KG1 (cell line): Measurements from ENCODE around the gene TRA2B.

Source experiments
- DNase-seq: peaks from one replicate; lab custom pipeline; 2025; lab: John Stamatoyannopoulos, UW

The TRA2B gene

DNA sequence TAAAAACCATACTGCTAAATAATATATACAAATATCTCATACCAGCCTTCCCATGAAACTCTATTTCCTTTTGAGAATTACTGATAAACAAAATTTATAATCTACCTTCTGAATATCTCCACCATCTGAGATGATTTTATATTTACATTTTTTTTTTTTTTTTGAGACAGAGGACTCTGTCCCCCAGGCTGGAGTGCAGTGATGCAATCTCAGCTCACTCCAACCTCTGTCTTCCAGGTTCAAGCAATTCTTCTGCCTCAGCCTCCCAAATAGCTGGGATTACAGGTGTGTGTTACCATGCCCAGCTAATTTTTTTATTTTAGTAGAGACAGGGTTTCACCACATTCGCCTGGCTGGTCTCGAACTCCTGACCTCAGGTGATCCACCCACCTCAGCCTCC lies 70.2 kb downstream of the TRA2B start:
- no peak for DNase-seq

DNA sequence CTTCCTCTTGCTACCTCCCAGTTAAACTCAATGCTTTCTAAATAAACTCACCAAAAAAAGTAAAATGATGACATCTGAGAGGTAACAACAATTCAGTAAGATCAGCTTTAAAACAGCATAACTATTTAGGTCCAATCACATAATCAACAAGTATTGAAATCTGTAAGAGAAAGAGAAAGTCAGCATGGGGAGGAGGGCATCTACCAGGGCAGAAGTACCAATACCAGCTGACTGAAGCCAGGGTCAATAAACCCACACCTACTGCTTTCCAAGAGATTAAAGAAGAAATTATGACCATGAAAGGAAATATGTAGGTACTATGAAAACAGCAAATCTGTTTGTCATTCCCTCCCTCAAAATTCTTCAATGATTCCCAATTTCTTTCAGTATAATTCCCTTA lies 70.8 kb downstream of the TRA2B start:
- no peak for DNase-seq

DNA sequence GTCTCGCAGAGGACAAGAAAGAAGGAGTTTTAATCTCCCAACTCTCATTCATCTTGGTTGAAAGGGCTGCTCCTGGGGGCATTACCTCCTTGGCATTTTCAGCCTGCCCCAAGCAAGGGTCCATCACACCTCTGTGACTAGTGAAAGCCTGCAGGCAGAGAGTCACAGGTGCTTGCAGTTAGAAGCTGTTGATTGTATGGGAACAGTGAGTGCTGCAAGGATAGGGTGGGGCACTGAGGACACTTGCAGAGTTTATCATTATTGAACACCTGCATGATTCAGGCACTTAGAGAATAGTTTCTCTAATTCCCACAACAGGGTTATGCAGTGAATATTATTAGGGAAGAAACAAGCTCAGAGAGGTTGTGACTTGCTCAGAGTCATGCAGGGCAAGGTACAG lies 71.3 kb downstream of the TRA2B start:
- DNase-seq, result no peak
